Stimulated activated CD8-positive, alpha-beta memory T cell treated with anti-CD3 and anti-CD28 coated beads, Interleukin-4, amount 100 ng/mL, for 48 hours (primary cell): Measurements from ENCODE around the gene TBX15.

Experiments
- DNase-seq: peaks from one replicate; pipeline ENCODE4 v3.0.0-alpha.2; 2020

The TBX15 gene

DNA sequence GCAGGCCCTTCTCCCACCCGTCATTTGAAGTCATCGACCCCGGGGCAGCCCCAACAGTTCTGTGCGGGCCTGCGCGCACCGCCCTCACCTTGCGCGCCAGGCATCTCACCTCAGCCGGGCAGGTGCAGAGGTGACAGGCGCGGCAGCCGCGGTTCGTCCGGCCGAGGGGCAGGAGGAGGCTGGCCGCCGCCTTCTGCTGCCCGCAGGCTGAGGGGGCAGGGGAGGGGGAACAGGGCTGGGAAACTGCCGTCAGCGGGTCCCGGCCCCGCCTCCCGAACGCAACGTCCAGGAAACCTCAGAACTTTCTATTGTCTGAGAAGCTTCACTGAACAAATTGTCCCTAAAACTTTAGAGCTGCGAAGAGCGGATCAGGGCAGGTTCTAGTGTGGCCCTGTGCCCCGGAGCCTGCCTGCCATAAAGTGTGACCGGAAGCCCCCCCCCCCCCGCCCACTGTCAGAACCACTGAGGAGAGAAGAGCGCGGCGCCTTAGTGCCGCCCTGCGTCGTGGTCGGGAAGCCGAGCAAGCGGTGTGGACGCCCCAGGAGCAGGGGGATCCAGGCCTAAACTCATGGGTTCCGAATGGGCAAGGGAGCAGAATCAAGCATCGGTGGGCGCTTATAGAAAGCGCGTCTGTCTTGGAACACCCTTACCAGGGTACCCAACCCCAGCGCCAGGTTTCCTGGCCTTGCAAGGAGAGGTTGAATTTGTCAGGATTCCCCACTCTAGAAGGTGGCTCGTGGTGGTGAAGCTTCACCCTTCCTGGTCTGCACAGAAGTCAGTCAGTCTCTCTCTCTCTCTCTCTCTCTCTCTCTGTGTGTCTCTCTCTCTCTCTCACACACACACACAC, 13.3 kb upstream of the TBX15 start:
- no peak for DNase-seq

DNA sequence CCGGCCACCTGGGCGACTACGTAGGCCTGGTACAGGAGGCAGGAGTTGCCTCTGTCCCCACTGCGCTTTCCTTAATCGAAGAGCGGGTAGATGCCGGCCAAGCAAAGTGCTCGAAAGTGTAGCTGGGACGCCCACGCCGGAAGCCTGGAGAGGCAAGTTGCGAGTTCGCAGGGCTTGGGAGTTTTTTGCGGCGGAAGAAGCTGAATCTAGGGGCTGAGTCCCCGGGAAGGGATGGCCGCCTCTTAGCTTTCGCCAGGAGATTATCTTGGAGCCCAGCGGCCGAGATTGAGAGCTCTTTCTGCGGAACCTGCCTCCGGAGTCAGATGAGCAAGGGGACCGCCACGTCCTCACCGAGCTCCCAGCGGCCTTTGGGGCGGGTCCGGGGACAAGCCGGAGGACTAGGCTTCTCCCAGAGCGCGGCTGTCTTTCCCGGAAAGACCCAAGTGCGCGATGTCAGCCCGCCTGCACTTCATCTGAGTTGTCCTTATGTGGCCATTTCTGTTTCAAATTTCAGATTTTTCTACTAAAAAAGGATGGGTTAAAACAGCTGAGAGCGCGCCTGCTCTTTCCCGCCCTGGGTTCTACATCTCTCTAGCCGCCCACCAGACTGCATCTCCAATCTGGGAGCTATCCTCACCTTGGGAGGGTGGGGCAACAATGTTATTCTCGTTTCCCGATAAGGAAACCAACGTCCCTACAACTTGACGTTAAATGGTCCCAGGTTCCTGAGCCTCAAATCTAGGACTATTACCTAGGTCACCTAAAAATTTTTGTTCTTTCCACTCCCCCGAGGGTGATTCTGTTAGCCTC, 12.4 kb upstream of the TBX15 start:
- no peak for DNase-seq

DNA sequence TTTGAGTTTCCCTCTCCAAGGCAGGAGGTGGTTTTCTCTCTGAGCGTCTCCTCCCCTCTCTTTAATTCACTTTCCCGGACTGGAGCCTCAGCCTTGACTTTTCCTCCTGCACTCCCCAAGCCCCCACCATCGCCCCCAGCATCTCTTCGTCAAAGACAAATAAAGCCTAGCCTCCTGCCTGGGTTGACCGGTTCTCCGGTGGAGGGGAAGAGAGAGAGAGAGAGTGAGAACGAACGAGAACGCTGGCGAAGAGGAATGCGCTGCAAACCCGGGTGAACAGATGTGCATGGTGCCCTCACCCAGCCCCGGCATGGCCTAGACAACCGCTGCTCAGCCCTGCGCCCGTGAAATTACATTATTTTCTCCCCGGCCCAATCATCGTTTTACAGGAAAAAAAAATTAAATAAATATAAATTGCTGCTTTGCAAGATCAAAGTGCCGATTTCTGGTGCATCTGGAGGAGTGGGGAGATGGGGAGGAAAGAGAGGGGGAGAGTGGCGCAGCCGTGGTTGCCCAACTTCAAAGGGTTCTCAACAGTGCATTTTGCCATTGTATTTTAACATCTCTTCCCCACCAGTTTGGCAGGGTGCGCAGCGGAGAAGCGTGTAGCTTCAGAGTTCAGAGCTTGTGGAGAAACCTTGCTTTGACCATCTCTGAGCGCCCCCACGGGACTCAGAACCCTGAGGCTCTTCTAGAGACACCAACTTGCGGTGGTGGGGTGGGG, 11.4 kb upstream of the TBX15 start:
- DNase-seq = no peak

DNA sequence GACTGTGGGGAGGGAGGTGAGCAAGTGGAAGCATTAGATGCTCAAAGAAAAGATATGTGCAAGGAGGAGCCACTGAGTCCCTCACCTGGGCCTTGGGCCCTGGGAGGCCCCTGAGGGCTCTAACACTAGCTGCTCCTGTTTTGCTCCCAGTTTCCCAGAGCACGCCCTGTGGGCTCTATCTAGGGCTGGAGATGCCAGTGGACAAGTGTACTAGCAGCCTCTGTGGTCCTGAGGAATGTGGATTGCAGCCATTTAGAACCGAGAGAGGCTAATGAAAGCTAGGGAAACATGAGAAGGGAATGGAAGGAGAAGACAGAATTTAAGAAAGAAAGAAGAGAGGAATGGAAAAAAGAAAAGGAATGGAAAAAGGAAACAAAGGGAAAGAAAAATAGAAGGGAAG, 10.0 kb upstream of the TBX15 start:
- DNase-seq = no peak

DNA sequence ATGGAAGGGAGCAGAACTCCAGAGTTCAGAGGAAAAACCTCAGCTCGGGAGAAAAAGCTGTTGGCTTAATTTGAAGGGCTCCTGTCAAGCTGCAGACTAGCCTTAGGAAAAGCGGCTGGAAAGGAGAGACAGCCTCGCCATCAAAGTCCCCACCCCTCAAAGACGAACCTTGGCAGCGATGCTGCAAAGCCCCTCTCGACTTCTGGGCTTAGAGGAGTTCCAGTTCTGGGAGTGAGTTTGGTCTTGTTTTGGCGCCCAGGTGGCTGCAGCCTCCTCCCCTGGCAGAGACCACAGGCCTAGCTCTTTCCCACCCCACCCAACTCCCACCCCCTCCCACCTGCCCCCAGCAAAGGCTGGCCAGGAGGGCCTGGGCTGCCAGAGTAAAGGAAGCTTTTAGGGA, 9.1 kb upstream of the TBX15 start:
- no peak for DNase-seq

DNA sequence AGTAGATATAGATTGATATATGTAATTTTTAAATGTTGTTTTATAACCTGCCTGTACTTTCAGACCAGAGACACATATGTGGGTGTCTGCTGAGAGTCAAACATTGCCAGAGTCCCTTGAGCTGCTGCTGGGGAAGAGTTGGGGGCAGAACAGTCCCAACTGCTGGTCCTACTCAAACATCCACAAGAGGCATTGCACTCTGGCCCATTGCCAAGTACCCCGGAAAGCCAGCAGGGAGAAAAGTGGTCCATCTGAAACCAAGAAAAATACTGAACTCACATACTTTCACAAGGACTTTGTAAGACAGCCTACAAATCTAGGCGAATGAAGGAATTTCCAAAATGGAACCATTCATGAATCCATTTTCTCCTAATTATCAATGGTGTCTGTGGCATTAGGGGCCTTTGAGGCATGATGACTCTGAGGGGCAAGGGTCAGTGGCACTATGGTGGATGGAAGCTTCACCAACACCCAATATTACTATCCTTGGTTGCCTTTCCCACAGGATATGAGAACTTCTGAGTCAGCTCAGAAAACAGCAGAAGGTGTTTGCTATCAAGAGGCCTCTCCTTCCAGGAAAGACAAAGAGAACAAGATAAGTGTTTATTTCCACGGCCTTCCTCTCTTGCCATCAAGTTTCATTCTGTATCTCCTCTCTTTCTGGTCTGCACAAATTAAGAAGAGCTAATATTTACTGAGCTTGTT, 7.3 kb upstream of the TBX15 start:
- no peak for DNase-seq

DNA sequence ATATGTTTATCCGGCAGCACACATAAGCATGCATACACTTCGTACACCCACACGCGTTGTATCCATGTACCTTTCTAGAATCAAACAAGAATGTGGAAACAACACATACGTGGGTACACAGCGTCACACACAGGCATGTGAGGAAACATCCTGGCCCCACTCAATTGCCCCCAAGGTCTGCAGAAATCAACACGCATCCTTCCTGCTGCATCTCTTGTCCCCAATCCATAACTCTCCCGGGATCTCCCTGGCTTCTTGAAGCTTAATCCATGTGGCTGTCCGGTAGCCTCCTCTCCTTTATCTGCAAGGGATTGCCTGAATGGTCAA, 5.5 kb upstream of the TBX15 start:
- DNase-seq = no peak

DNA sequence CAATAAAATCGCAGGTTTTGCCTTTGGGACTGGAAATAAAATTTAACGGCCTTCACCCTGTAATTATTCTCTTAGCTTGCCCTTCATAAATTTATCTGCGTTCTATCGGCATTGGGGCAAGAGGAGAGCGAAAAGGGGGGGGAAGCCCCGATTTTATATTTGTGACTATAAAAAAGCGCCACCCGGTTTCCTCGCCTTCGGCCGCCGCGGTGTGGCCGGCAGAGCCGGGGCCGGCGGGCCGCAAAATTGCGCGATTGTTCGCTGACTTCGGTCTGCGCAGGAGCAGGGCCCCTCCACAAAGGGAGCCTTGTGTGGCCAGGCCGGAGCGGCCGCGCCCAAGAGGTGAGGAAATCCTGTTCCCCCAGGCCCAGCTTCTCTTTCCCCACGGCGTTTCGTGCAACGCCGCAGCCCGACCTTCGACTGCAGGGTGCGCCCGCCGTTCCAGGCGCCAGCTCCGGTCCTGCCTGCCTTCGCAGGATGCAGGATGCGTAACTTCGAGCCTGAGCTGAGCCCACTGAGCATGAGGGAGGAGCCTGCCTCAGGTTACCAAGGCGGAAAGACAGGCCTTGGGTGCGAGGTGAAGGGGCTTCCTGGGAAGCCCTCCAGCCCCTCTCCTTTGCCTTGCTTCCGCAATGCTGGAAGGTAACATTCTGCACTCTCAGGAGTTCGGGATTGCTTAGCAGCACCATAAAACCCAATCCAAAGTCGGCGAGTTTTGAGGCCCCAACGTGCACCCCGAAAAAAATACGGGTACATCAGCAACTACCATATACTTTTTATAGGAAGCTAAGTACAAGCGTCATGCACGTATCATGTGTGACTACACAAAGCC, 4.9 kb upstream of the TBX15 start:
- no peak for DNase-seq

DNA sequence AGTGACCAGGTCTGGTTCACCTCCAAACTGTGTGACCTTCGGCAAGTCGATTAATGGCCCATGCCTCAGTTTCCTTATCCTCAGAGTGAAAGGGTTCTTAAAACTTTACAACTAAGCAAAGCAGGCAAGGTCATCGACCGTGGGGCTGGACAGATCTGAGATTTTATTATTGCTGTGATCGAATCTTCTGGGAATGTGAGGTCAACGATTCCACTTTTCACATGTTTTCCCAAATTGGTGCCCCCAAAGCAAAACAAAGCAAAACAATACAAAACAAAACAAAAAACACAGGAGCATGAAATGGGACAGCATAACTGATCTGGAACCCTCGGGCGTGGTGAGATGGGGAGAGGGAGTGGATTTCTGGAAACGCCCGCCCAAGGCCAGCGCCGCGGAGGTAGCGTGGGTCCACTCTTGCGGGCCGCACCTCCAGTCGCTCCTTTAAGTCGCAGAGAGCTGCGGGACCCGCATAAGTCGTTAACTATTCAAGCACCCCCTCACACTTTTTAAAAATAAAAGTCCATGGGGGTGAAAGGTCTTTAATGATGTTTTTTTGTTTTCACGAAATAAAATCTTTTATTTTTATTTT, 4.2 kb upstream of the TBX15 start:
- DNase-seq = no peak

DNA sequence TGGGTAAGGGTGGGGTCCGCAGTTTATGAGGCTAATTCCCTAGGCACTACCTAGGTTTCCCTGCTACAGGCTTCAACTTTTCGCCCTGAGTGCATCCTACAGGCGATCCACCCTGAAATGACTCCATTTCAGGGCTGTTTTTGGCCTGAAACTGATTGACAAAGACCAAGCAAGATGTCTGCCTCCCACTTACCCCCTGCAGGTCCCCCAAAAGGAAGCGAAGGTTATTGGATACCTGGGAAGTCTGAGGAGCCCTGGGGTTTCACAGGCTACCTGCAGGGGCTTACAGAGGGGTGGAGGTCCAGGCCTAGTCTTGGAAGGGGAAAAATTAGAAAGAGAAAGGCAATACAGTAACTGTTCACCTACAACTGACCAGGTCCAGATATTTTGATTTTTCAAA, 3.3 kb upstream of the TBX15 start:
- DNase-seq = no peak

DNA sequence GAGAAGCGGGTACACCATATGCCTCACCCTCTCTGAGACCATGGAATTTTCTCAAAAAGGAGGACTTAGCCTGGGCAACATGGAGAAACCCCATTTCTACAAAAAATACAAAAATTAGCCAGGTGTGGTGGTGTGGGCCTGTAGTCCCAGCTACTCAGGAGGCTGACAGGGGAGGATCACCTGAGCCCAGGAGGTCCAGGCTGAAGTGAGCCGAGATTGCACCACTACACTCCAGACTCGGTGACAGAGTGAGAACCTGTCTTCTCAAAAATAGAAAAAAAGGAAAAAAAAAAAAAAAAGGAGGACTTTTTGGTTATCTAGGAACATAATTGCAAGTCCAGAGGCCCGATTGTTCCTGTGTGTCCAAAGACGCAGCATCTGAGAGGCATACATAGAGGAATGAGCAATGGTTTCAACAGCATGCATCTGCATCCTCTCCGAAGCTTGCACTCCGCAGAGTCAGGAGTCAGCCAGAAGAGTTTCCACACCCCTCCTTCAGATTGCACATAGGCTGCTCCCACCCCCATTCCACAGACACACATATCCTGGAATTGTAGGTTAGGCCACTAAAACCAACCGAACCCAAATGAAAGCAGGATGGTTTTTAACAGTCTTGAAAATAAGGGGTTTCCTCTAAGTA, 2.5 kb upstream of the TBX15 start:
- no peak for DNase-seq

DNA sequence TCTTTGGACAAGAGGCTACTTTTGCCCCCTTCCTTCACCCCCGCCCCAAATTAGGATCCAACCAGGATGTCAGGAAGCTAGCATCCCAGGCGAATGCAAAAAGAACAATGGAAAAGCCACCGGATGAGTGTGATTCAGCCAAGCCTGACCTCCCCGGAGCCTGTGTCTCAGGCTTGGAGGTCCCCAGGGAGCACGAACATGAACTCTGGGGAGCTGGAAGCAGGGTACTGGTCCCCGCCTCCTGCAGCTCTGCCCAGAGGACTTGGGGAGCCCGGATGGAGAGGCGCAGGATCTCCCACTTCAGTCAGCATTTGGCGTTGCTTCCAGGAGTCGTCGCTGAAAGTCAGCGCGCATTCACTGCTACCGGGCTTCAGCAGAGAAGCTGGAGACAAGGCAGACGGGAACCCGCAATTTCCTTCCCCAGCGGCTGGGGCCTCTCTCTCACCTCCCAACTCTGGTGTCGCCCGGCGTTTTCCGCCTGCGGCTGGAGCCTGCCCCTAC, 1.8 kb upstream of the TBX15 start:
- DNase-seq = no peak

DNA sequence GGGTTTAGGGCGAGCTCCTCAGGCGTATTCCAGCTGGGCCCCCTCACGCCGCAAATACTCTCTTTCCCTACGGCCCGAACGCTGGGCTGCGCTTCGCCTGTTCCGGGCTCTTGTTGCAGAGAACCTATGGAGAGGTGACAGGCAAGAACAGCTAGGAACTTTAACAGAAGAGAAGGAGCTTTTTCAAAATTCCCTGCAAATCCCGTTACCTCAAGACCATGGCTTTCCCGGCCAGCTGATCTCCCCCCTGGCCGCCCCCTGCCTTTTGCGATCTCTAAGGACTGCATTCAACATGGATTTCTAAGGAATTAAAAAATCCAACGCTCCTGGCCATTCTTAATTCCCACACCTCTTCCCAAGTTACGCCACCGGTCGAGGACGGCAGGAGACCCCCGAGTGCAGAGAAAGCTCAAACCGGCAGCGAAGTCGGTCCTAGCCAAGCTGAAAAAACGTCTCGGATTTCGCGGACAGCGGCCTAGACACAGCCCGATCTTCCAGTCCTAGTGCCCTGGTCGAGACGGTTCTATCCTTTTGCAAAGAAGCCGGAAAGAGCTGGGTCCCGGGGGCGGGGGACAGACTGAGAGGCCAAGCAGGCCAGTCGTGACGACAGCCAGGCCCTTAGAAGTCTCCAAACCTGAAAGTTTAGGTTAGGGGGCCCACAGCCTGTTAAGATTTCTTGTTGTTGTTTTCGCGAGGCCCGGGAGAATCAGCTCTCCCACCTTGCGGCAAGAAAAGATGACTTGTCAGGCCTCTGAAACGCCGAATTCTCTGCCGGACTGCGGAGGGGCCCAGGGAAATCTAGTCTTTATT, 1.1 kb upstream of the TBX15 start:
- no peak for DNase-seq

DNA sequence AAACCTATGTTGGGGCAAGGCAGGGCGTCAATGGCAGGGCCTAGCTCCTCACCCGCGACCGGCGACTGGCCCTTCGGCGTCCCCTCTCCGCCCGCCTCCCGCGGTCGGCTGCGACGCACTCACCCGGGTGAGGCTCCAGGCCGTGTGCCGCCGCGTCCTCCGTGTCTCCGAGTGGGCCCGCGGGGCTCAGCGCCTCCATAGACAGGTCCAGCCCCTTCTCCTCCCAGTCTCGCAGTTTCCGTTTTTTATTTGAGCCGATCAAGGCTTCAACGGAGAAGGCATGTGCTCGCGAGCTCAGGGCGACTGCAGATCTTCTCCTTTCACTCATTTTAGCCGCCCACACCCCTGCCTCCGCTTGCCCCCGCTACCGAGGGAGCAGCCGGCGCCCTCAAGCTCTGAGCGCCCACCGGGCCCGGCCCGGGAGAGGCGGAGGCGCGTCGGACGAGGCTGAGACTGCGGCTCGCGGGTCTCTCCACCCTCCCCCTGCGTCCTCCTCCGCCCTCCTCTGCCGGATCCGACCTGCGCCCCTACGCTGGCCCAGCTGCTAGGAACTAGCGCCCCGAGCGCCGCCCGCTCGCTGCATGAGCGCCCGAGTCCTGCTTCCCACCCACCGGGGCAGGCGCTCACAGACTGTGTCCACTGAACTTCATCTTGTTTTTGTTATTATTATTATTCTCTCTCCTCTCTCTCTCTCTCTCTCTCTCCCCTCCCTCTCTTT, 516 bp downstream of the TBX15 start:
- no peak for DNase-seq

DNA sequence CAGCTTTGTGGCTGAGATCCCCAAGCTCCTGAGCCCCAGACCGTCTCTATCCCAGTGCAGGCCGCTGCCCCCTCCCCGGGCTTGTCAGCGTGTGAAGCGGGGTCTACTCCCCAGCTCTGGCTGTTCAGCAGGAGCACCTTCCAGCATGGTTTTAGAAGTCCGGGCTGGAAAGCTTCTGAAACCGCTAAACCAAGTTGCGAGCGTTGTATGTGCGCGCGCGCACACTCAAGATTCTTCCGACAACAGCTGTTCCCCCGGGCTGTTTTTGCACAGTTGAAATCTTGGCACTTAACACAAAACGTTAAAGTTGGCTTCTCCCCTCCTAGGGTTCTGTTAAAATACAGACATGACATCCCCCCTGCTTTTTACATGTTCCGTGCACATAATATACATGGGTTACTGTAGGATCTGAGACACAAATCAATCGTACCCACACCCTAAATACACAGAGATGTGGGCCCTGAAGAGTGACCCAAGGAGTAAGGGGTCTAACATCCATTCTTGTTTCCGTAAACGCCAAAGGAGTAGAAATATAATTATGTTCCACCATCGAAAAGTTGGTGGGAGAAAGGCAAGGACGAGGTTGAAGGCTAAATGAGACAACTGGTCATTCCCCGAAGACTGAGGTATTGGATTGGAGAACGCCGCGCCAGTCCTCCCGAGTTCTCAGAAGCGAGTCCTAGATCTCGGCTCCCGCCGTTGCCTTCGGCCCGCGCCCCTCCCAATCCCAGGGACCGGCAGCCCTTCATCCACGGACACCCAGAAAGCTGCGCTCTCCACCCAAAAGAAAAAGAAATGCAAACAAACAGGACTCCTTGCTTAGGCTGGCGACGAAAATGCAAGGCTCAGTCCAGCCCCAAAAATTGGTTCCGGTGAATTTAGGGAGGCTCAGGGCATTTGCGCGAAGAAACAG, 1.3 kb downstream of the TBX15 start:
- DNase-seq = no peak

DNA sequence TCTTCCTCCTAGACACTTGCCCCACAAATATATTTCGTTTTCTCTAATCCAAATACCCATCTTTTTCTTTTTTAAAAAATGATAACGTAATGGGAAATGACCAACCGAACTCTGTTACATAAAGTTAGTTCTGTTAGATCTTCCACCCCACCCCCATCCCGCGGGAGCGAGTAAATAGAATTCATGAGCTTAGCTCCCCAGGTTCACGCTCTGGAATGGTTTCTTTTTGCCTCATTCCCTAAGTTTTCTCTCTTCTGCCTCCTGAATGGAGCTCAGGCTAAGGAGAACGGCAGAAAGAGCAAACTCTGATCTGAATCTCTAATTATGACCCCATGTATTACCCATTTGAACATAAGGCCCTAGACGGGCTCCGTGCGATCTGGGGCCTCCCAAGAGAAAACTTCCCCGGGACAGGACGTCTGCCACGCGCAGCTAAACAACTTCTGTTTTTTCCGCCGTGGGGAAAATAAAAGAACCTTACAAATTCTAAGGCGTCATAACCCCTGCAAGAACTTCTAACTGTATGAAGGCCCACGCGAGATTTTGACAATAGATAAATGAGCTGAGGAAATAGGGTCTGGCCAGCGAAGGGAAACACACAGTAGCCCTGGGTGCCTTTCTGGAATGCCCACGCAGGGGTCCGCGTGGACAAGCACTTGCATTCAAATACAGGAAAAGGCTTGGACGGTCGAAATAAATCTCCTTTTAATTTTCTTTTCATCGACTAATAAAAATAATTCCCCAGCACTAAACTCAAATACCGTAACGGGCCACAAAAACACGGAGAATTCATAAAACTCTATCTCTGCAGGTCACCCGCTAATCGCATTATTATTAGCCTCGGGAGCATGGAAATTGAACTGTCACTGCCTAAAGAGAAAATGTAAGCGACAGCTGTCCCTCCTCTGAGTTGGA, 2.2 kb downstream of the TBX15 start:
- DNase-seq = no peak
